OCI-LY1 (cell line): Measurements from ENCODE around the gene IGLL5.

Experiments
- H2AFZ ChIP-seq: fragments of 200-600 bp; sonication (generic), shearing (Covaris generic); 2 replicates; pipeline ENCODE4 v1.6.0; 2014; ENCODE audit warnings: antibody characterized with exemption, mild to moderate bottlenecking, low read length
- H3F3A ChIP-seq: fragments of 200-600 bp; sonication (generic), shearing (Covaris generic); 2 replicates; pipeline ENCODE4 v1.6.0; 2014; ENCODE audit warnings: mild to moderate bottlenecking, antibody characterized with exemption, low read length, moderate library complexity; ENCODE audit not compliant: insufficient read depth
- H3K27ac ChIP-seq: fragments of 200-600 bp; sonication (generic); 2 replicates; pipeline ENCODE4 v1.5.1; 2014; ENCODE audit warnings: low read length, mixed run types, mild to moderate bottlenecking, low read depth; ENCODE audit not compliant: poor library complexity, severe bottlenecking
- H3K27me3 ChIP-seq: fragments of 200-600 bp; sonication (generic); 2 replicates; pipeline ENCODE4 v1.6.0; 2014; ENCODE audit warnings: antibody characterized with exemption, mild to moderate bottlenecking, low read length, moderate library complexity; ENCODE audit not compliant: insufficient read depth
- H3K36me3 ChIP-seq: fragments of 200-600 bp; sonication (generic); 2 replicates; pipeline ENCODE4 v1.6.1; 2014; ENCODE audit warnings: mild to moderate bottlenecking, antibody characterized with exemption, low read length, moderate library complexity, mixed read lengths; ENCODE audit not compliant: insufficient read depth
- H3K4me1 ChIP-seq: fragments of 200-600 bp; sonication (generic); 2 replicates; pipeline ENCODE4 v1.5.1; 2014; ENCODE audit warnings: mild to moderate bottlenecking, low read length, moderate library complexity; ENCODE audit not compliant: insufficient read depth, severe bottlenecking
- H3K4me2 ChIP-seq: fragments of 200-600 bp; sonication (generic), shearing (Covaris generic); 2 replicates; pipeline ENCODE4 v1.6.1; 2014; ENCODE audit warnings: low read length
- H3K4me3 ChIP-seq: fragments of 200-600 bp; sonication (generic); 2 replicates; pipeline ENCODE4 v1.5.1; 2014; ENCODE audit warnings: low read length, low read depth, mild to moderate bottlenecking, mixed read lengths; ENCODE audit not compliant: poor library complexity, severe bottlenecking
- H3K79me2 ChIP-seq: fragments of 200-600 bp; shearing (Covaris generic); 2 replicates; pipeline ENCODE4 v1.6.1; 2016; ENCODE audit warnings: mixed run types, low read length, mixed read lengths; ENCODE audit not compliant: insufficient read depth
- H3K9ac ChIP-seq: fragments of 200-600 bp; sonication (generic), shearing (Covaris generic); 2 replicates; pipeline ENCODE4 v1.6.1; 2014; ENCODE audit warnings: mild to moderate bottlenecking, low read length, mixed read lengths
- H3K9me2 ChIP-seq: fragments of 200-600 bp; sonication (generic), shearing (Covaris generic); 2 replicates; pipeline ENCODE4 v1.6.1; 2014; ENCODE audit warnings: low read depth, mild to moderate bottlenecking, low read length, mixed read lengths
- H3K9me3 ChIP-seq: fragments of 200-600 bp; shearing (Covaris generic); 2 replicates; pipeline ENCODE4 v1.6.1; 2014; ENCODE audit warnings: low read length, mixed read lengths
- H4K20me1 ChIP-seq: fragments of 200-600 bp; sonication (generic), shearing (Covaris generic); 2 replicates; pipeline ENCODE4 v1.6.0; 2016; ENCODE audit warnings: mild to moderate bottlenecking, low read length; ENCODE audit not compliant: insufficient read depth
- EZH2 ChIP-seq: fragments of 200-600 bp; sonication (generic), shearing (Covaris generic); IDR thresholded peaks from 2 replicates; pipeline ENCODE4 v1.8.0; 2017; ENCODE audit warnings: borderline replicate concordance, mixed run types, mild to moderate bottlenecking, antibody characterized with exemption, low read length, moderate library complexity, mixed read lengths
- TF ChIP-seq, protein P1 (sequence below): fragments of 200-600 bp; sonication (generic), shearing (Covaris generic); IDR thresholded peaks from 2 replicates; pipeline ENCODE4 v1.5.1; 2017; ENCODE audit warnings: mild to moderate bottlenecking, antibody characterized with exemption, low read length, moderate library complexity, mixed read lengths

Gene IGLL5

DNA sequence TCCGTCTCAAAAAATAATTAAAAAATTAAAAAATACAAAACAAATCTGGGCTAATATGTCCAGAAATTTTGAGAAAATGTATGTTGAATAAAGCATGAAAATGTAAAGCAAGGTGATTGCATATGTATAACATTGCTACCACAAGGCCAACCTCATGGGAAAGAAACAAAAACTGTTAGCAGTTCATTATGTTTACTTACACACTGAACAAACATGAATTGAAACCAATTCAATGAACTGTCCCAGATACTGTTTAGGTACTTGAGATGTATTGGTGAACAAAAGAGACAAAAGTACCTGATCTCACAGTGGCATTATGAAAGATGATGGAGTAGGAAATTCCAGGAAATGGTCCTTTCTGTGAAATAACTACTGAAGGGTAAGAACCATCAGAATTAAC is 43.8 kb upstream of the IGLL5 start:
- Histone ChIP-seq H3K4me3 (no peak overlapping the region), H3F3A (no peaks in the 10 kb centered on the region), H3K4me2 (no peak overlapping the region), H3K4me1 (peaks cover 23% of the 10 kb centered on the region), H2AFZ (no peak overlapping the region), H3K36me3 (peaks cover 46% of the 10 kb centered on the region), H4K20me1 (no peaks in the 10 kb centered on the region), H3K9ac (no peak overlapping the region), H3K9me3 (no peaks in the 10 kb centered on the region), H3K79me2 (0 out of 2 replicates have a peak, but pooled peaks cover 5% of the 10 kb centered on the region), H3K27me3 (no peaks in the 10 kb centered on the region), H3K27ac (no peak overlapping the region), H3K9me2 (no peaks in the 10 kb centered on the region)
- TF ChIP-seq, protein P1, sequence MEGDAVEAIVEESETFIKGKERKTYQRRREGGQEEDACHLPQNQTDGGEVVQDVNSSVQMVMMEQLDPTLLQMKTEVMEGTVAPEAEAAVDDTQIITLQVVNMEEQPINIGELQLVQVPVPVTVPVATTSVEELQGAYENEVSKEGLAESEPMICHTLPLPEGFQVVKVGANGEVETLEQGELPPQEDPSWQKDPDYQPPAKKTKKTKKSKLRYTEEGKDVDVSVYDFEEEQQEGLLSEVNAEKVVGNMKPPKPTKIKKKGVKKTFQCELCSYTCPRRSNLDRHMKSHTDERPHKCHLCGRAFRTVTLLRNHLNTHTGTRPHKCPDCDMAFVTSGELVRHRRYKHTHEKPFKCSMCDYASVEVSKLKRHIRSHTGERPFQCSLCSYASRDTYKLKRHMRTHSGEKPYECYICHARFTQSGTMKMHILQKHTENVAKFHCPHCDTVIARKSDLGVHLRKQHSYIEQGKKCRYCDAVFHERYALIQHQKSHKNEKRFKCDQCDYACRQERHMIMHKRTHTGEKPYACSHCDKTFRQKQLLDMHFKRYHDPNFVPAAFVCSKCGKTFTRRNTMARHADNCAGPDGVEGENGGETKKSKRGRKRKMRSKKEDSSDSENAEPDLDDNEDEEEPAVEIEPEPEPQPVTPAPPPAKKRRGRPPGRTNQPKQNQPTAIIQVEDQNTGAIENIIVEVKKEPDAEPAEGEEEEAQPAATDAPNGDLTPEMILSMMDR: no peak
- no peak for TF ChIP-seq EZH2

DNA sequence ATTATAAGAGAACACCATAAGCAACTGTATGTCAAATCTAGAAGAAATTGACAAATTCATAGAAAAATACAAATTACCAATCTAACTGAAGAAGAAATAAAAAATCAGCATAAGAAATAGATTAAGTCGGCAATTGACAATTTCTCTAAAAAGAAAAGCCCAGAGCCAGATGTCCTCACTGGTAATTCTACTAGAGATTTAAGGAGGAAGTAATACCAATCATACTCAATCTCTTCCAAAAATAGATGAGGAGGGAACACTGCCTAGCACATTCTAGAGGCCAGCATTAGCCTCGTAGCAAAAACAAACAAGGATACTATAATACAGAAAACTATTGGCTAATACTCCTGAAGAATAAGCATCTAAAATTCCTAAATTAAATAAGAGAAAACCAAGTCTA is 40.4 kb upstream of the IGLL5 start:
- Histone ChIP-seq H3K27ac (no peak overlapping the region), H3K4me3 (no peak overlapping the region), H3K9ac (no peak overlapping the region), H3K4me2 (no peak overlapping the region), H3K79me2 (0 out of 2 replicates have a peak, but pooled peaks cover 5% of the 10 kb centered on the region), H3K27me3 (no peaks in the 10 kb centered on the region), H3K4me1 (peaks cover 43% of the 10 kb centered on the region), H3K9me3 (no peaks in the 10 kb centered on the region), H4K20me1 (no peaks in the 10 kb centered on the region), H3K36me3 (peaks cover 51% of the 10 kb centered on the region), H2AFZ (no peak overlapping the region), H3F3A (peaks cover 7% of the 10 kb centered on the region), H3K9me2 (no peaks in the 10 kb centered on the region)
- TF ChIP-seq EZH2: no peak
- TF ChIP-seq, protein P1: no peak

- H3K79me2 ChIP-seq: 0 out of 2 replicates have a peak, but pooled peaks cover 5% of the 10 kb centered on the region
- H4K20me1 ChIP-seq: no peaks in the 10 kb centered on the region
- TF ChIP-seq, protein P1: peak; percentile 76
- no peak for TF ChIP-seq EZH2
- H3K27me3 ChIP-seq: no peaks in the 10 kb centered on the region
- H3K36me3 ChIP-seq: peaks cover 56% of the 10 kb centered on the region
- peaks cover 11% of the 10 kb centered on the region for H3F3A ChIP-seq
- peak overlapping the region; percentile 94 for H3K27ac ChIP-seq
- peaks cover 53% of the 10 kb centered on the region for H3K4me1 ChIP-seq
- H3K9ac ChIP-seq: no peak overlapping the region
- H2AFZ ChIP-seq: no peak overlapping the region
- no peaks in the 10 kb centered on the region for H3K9me3 ChIP-seq
- no peak overlapping the region for H3K4me2 ChIP-seq
- H3K9me2 ChIP-seq: no peaks in the 10 kb centered on the region
- no peak overlapping the region for H3K4me3 ChIP-seq
These were observed 39.2 kb upstream of the IGLL5 start for GRCh38 chr22:22848364-22848866.
